ENCODE measurements around the gene CLGN. TPM values are rescaled to one million over a fixed set of nuclear protein-coding genes. Genes with fewer than 3 reads are reported as not detected.

Gene CLGN
- total RNA-seq, 1 experiment from 2014 or later = 2.9 TPM

- H3T11ph ChIP-seq (ENCODE audit: low read length) = no peak overlapping the region
- no peak overlapping the region for H2AK5ac ChIP-seq (ENCODE audit: insufficient read length, low read length)
- no peak overlapping the region for H2AFZ ChIP-seq (ENCODE audit: low read length)
- TF ChIP-seq CTCF (conservative IDR thresholded peaks at IDR 0.05) = no peak
- no peak overlapping the region for H3K27ac ChIP-seq (ENCODE audit: insufficient read length, low read depth, low read length)
- H2BK12ac ChIP-seq (ENCODE audit: insufficient read length, low read depth, low read length) = no peak overlapping the region
- no peaks in the 10 kb centered on the region for H3K27me3 ChIP-seq (ENCODE audit: insufficient read depth, low read length)
- no peaks in the 10 kb centered on the region for H3K9me3 ChIP-seq (ENCODE audit: control insufficient read depth, low read depth, low read length)
- H3K36me3 Mint-ChIP-seq (ENCODE audit: insufficient read depth in 1 of 3, low read depth in 3 of 3) = no peaks in the 10 kb centered on the region
- no peak for DNase-seq
- H3K4me2 ChIP-seq (ENCODE audit: insufficient read depth, insufficient read length, low read length) = no peak overlapping the region
- H3K4me3 Mint-ChIP-seq = no peak overlapping the region
- no peak overlapping the region for H3K4ac ChIP-seq (ENCODE audit: low read depth, low read length)
- H4K5ac ChIP-seq (ENCODE audit: insufficient read length, low read depth, low read length) = no peak overlapping the region
- H3K79me2 ChIP-seq (ENCODE audit: insufficient read depth, low read length) = no peaks in the 10 kb centered on the region
- H3K23ac ChIP-seq (ENCODE audit: insufficient read length, low read depth, low read length) = no peak overlapping the region
- no peaks in the 10 kb centered on the region for H3K23me2 ChIP-seq (ENCODE audit: insufficient read length, low read depth, low read length, poor library complexity, severe bottlenecking)
- H3K4me1 ChIP-seq (ENCODE audit: insufficient read depth, low read length) = no peaks in the 10 kb centered on the region
- no peaks in the 10 kb centered on the region for H3K4me1 Mint-ChIP-seq
- no peak overlapping the region for H2BK15ac ChIP-seq (ENCODE audit: low read depth, low read length)
- H3K18ac ChIP-seq (ENCODE audit: insufficient read length, low read depth, low read length) = no peak overlapping the region
- no peak overlapping the region for H3K27ac Mint-ChIP-seq
- no peak overlapping the region for H3K56ac ChIP-seq (ENCODE audit: insufficient read length, low read depth, low read length)
- no peaks in the 10 kb centered on the region for H3K27me3 Mint-ChIP-seq (ENCODE audit: low read depth)
- H2BK5ac ChIP-seq (ENCODE audit: insufficient read length, low read length) = no peak overlapping the region
- H3K79me1 ChIP-seq (ENCODE audit: insufficient read depth, low read depth, low read length, poor library complexity, severe bottlenecking) = no peaks in the 10 kb centered on the region
- no peaks in the 10 kb centered on the region for H4K20me1 ChIP-seq (ENCODE audit: control insufficient read depth, insufficient read depth, insufficient read length)
- H2BK20ac ChIP-seq (ENCODE audit: low read depth, low read length, poor library complexity, severe bottlenecking) = no peak overlapping the region
- H4K91ac ChIP-seq (ENCODE audit: insufficient read length, low read depth, low read length) = no peak overlapping the region
- H3K9ac ChIP-seq (ENCODE audit: extremely low read depth, insufficient read length, low read length) = no peak overlapping the region
- no CpG with 5 or more reads among the region's 1 CpG for WGBS (ENCODE audit: extremely low coverage, insufficient read length, low lambda C conversion rate)
- no peak overlapping the region for H3K14ac ChIP-seq (ENCODE audit: insufficient read depth, low read length)
- H2BK120ac ChIP-seq (ENCODE audit: low read depth, low read length, poor library complexity, severe bottlenecking) = no peak overlapping the region
- no peak overlapping the region for H4K8ac ChIP-seq (replicated peaks; ENCODE audit: insufficient read length, low read depth, low read length)
- H3K9me3 Mint-ChIP-seq = no peaks in the 10 kb centered on the region
These were observed 39.4 kb downstream of the CLGN start for GRCh38 chr4:140388015-140388414.

Data from H9 (cell line).